ENCODE measurements around the gene SLC35A3. TPM values are rescaled to one million over a fixed set of nuclear protein-coding genes. Genes with fewer than 3 reads are reported as not detected.

The SLC35A3 gene
- total and polyA plus RNA-seq, 2 of the 4 experiments (the other 2 are of a cell fraction) = 9.6 to 13.6 TPM

DNA sequence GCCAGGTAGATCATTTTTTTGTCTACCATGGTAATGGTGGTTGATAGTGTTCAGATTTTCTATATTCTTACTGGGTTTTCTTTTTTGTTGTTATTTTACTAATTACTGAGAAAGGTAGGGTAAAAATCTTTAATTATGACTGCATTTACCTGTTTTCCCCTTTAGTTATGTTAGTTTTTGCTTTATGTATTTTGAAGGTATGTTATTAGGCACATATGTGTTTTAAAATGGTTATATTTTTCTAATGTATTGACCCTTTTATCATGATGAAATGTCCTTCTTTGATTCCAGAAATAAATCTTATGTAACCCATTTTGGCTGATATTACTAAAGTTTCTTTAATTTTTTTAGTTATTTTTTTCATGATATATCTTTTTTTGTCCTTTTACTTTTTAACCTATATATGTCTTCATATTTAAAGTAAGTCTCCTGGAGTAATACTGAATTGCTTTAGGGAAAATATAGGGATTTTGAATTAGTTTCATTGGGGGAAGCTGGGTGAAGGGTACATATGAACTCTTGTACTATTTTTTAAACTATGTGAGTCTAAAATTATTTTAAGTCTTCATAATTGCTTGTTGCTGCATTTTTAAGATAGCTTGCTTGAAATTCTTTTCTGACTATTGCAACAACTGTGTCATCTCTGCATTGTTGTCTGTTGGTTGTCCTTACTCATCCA, 22.4 kb downstream of the SLC35A3 start:
- in situ Hi-C loops (cut with MboI; ENCODE audit: low sequenced_read_pairs) = no loop called here

More for the DNA sequence above, 22.4 kb downstream of the SLC35A3 start:
- intact Hi-C loops (cut with micrococcal nuclease) = no loop called here
- Histone ChIP-seq H4K8ac (ENCODE audit: low read depth in 2 of 2, low read length in 2 of 2) (no peak overlapping the region), H4K91ac (ENCODE audit: insufficient read depth, low read depth, low read length) (no peak overlapping the region), H3K18ac (ENCODE audit: low read depth, low read length) (no peak overlapping the region), H3K56ac (ENCODE audit: extremely low read depth, insufficient read depth, low read length) (no peak overlapping the region; the same call in 1 of the 2 replicates), H4K5ac (ENCODE audit: low read depth, low read length) (no peak overlapping the region), H3K4ac (ENCODE audit: low read depth, low read length) (no peak overlapping the region), H3K4me2 (ENCODE audit: low read depth, low read length) (no peak overlapping the region), H3K27me3 (ENCODE audit: control insufficient read depth, insufficient read depth, low read length) (no peaks in the 10 kb centered on the region), H3K23ac (ENCODE audit: low read depth, low read length) (no peak overlapping the region), H3K9me1 (ENCODE audit: insufficient read depth, low read length) (no peaks in the 10 kb centered on the region), H3K9ac (ENCODE audit: low read depth, low read length) (no peak overlapping the region), H2BK120ac (ENCODE audit: low read depth, low read length) (no peak overlapping the region), H2AK9ac (replicated peaks; ENCODE audit: low read depth, low read length, poor library complexity) (no peak overlapping the region), H2BK20ac (ENCODE audit: low read depth, low read length) (no peak overlapping the region), H2AFZ (replicated peaks; ENCODE audit: low read length, poor library complexity) (no peak overlapping the region), H3K36me3 (ENCODE audit: control insufficient read depth, insufficient read depth, low read length) (peaks cover 3% of the 10 kb centered on the region), H2BK5ac (ENCODE audit: low read depth, low read length, poor library complexity, severe bottlenecking) (no peak overlapping the region), H3K4me3 (ENCODE audit: insufficient read depth, low read depth, low read length) (no peak overlapping the region), H3K4me1 (ENCODE audit: control insufficient read depth, insufficient read depth, low read length) (no peaks in the 10 kb centered on the region), H2BK15ac (ENCODE audit: low read depth, low read length) (no peak overlapping the region), H3K27ac (ENCODE audit: insufficient read depth, low read length) (no peak overlapping the region), H3K79me1 (ENCODE audit: low read depth in 1 of 2, low read length in 2 of 2) (peaks cover 7 to 23% of the 10 kb centered on the region in 2 experiments), H4K20me1 (ENCODE audit: insufficient read depth, low read length) (peaks cover 3% of the 10 kb centered on the region; the same call in 1 of the 2 replicates), H3K9me3 (ENCODE audit: control insufficient read depth, insufficient read depth, low read length) (peaks cover 4% of the 10 kb centered on the region), H3K14ac (replicated peaks; ENCODE audit: low read depth, low read length) (no peak overlapping the region), H2AK5ac (ENCODE audit: low read depth, low read length) (no peak overlapping the region)
- no peak for DNase-seq
- dilution Hi-C loops (cut with HindIII; ENCODE audit: low sequenced_read_pairs, unreplicated experiment) = no loop called here
- ChIA-PET CTCF (no interaction called here), POLR2A (ENCODE audit: unreplicated experiment) (no interaction called here)
- ATAC-seq (ENCODE audit: low read depth) = no peak
- BruUV-seq (replicated peaks) = no TSS peak
- TF ChIP-seq RFX5 (IDR thresholded peaks at IDR 0.05; ENCODE audit: low read depth, low read length) (no peak), CHD1 (IDR thresholded peaks at IDR 0.05; ENCODE audit: low read depth, low read length) (no peak), FOS (IDR thresholded peaks at IDR 0.05; ENCODE audit: low read depth, low read length) (no peak), SMC3 (IDR thresholded peaks at IDR 0.05; ENCODE audit: low read depth, low read length) (no peak), CEBPB (IDR thresholded peaks at IDR 0.05; ENCODE audit: low read depth, low read length) (no peak), USF2 (IDR thresholded peaks at IDR 0.05; ENCODE audit: low read depth, low read length) (no peak), MAFK (IDR thresholded peaks at IDR 0.05; ENCODE audit: low read depth, low read length) (no peak)
